Kidney (tissue), 14 donors: ENCODE results near the gene TBCB. TPM values are rescaled to one million over a fixed set of nuclear protein-coding genes. Genes with fewer than 3 reads are reported as not detected.

ENCODE experiments used
- DNase-seq, 5 donors: peaks; one replicate each; pipeline ENCODE4 v3.0.0-alpha.2; 2013 to 2020
- FAIRE-seq: peaks from 2 replicates; lab custom pipeline; 2012; peaks lifted over from hg19 to GRCh38; lab: Jason Lieb, UNC
- H3K27ac ChIP-seq, 2 donors: one replicate each; pipeline ENCODE4 v1.7.0; 2013; ENCODE audit warnings: low read depth in 2 of 2, low read length in 2 of 2, inconsistent platforms in 1 of 2
- H3K27me3 ChIP-seq: one replicate; pipeline ENCODE4 v1.7.1; 2013; ENCODE audit warnings: low read length, inconsistent platforms; ENCODE audit not compliant: control insufficient read depth, insufficient read depth
- H3K36me3 ChIP-seq, 3 donors: one replicate each; pipeline versions ENCODE4 v1.7.0 to v1.7.1; 2013; ENCODE audit warnings: low read length in 3 of 3, control low read depth in 1 of 3, inconsistent platforms in 1 of 3; ENCODE audit not compliant: insufficient read depth in 3 of 3, control insufficient read depth in 2 of 3
- H3K4me1 ChIP-seq, 3 donors: one replicate each; pipeline versions ENCODE4 v1.7.0 to v1.7.1; 2013; ENCODE audit warnings: low read length in 3 of 3, inconsistent platforms in 1 of 3, low read depth in 1 of 3; ENCODE audit not compliant: control insufficient read depth in 2 of 3, insufficient read depth in 2 of 3
- H3K4me3 ChIP-seq, 3 donors: one replicate each; pipeline versions ENCODE4 v1.7.0 to v1.8.1; 2013; ENCODE audit warnings: low read length in 3 of 3, control low read depth in 1 of 3, inconsistent platforms in 1 of 3
- H3K9ac ChIP-seq, 3 donors: one replicate each; pipeline versions ENCODE4 v1.7.0 to v1.7.1; 2013; ENCODE audit warnings: low read length in 3 of 3, control low read depth in 1 of 3, inconsistent platforms in 1 of 3
- H3K9me3 ChIP-seq, 3 donors: one replicate each; pipeline versions ENCODE4 v1.7.0 to v1.7.1; 2013; ENCODE audit warnings: low read length in 3 of 3, control low read depth in 1 of 3, inconsistent platforms in 1 of 3; ENCODE audit not compliant: control insufficient read depth in 2 of 3, insufficient read depth in 1 of 3
- CTCF ChIP-seq: IDR thresholded peaks from 3 replicates; pipeline ENCODE4 v1.5.1; 2012; ENCODE audit warnings: mild to moderate bottlenecking, moderate library complexity, borderline replicate concordance; ENCODE audit not compliant: insufficient read depth; ENCODE audit errors: extremely low read depth
- intact Hi-C: fragments of 100-400 bp; cut with DNase I; formaldehyde crosslinking; loops from one replicate; pipeline ENCODE4 v1.11.1; 2022
- polyA plus RNA-seq: library from polyadenylated mRNA; stranded (reverse); fragments of 350-450 nt; fragmentation: Illumina TruSeq; extraction: RNeasy Lipid Tissue Mini Kit (QIAGEN cat#74804); gene quantifications from one replicate; pipeline ENCODE4 v1.2.3, GENCODE V29; 2014; ENCODE audit warnings: low read depth, low replicate concordance; ENCODE audit not compliant: insufficient read depth
- total RNA-seq: library from RNA; stranded (reverse); fragmentation: NEBNext Ultra II Directional; extraction: Animal tissue kit (Norgen Biotek cat#: 25700); gene quantifications from one replicate; pipeline ENCODE4 v1.2.1, GENCODE V29; 2021
- donor health status: control.
- donor health status: control.
- donor health status: control.
- donor health status: control.
- donor health status: control.
- donor health status: DM: yes; HTN: yes; CAD: no.
- donor health status: Normal renal cell carcinoma (clear cell type).

Gene TBCB
- total and polyA plus RNA-seq, 2 donors from 2014 or later, result 144 to 242 TPM

GRCh38 chr19:36101550-36102327, 13.5 kb upstream of the TBCB start:
- Histone ChIP-seq H3K27ac (no peak overlapping the region), H3K36me3 (no peaks in the 10 kb centered on the region), H3K4me1 (no peaks in the 10 kb centered on the region), H3K27me3 (no peaks in the 10 kb centered on the region), H3K9ac (no peak overlapping the region), H3K9me3 (no peaks in the 10 kb centered on the region), H3K4me3 (no peak overlapping the region)
- intact Hi-C loops, result no loop called here
- DNase-seq (no peak), FAIRE-seq (no peak)
- TF ChIP-seq CTCF, result no peak

GRCh38 chr19:36103040-36103626, 12.1 kb upstream of the TBCB start:
- DNase-seq (no peak), FAIRE-seq (no peak)
- Histone ChIP-seq H3K4me1 (no peaks in the 10 kb centered on the region), H3K27me3 (no peaks in the 10 kb centered on the region), H3K4me3 (no peak overlapping the region), H3K9ac (no peak overlapping the region), H3K36me3 (peaks cover 0 to 5% (median 0%) of the 10 kb centered on the region in 3 donors), H3K27ac (no peak overlapping the region), H3K9me3 (no peaks in the 10 kb centered on the region)
- intact Hi-C loops, result no loop called here
- TF ChIP-seq CTCF, result no peak

GRCh38 chr19:36103842-36104552, 11.3 kb upstream of the TBCB start:
- no peaks in the 10 kb centered on the region for H3K9me3 ChIP-seq
- H3K27ac ChIP-seq, result no peak overlapping the region
- H3K9ac ChIP-seq, result no peak overlapping the region
- no peaks in the 10 kb centered on the region for H3K27me3 ChIP-seq
- intact Hi-C loops, result no loop called here
- no peak for DNase-seq
- no peaks in the 10 kb centered on the region for H3K4me1 ChIP-seq
- FAIRE-seq, result no peak
- no peak overlapping the region for H3K4me3 ChIP-seq
- TF ChIP-seq CTCF, result no peak
- peaks cover 0 to 5% (median 0%) of the 10 kb centered on the region in 3 donors for H3K36me3 ChIP-seq
